GM10248 (cell line): ENCODE measurements around the gene LAMB2.

Experiments
- CTCF ChIA-PET: fragments of 300-600 bp; sonication (Branson Sonifier 250); formaldehyde crosslinking; extraction: SDS; loops from one replicate; lab custom pipeline; 2021; ENCODE audit warnings: antibody characterized with exemption; lab: Yijun Ruan, JAX
- POLR2A ChIA-PET: fragments of 350-650 bp; sonication (Branson Sonifier 250); formaldehyde crosslinking; extraction: SDS; loops from one replicate; lab custom pipeline; 2020; ENCODE audit warnings: antibody characterized with exemption; lab: Yijun Ruan, JAX
- DNase-seq: peaks from one replicate; pipeline ENCODE4 v3.0.0; 2012; ENCODE audit errors: extremely low spot score
- TF ChIP-seq, protein P1 (sequence below): IDR thresholded peaks from 2 replicates; pipeline ENCODE4 v1.5.1; 2012; ENCODE audit warnings: mild to moderate bottlenecking, low read depth; ENCODE audit errors: extremely low read depth, missing control alignments, control extremely low read depth

Gene LAMB2

DNA sequence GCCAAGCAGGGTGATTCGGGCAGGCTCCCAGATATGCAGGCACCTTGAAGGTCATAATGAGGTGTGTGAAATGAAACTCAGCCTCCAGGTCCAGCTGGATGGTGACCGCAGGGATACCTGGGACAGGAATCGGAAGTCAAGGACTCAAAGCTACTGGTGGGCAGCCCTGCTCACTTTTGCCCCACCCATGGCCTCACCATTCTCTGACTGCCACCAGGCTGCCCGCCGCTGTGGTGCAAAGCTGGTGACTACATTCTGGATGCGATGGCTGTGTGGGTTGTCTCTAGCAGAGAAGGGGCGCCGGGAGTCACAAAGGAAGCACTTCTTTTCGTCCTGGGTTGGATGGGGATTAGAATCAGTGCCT lies 795 bp downstream of the LAMB2 start:
- ChIA-PET POLR2A (interaction anchor here (0.5 kb wide), 1 partner anchor 16 kb away, joined by 3 read pairs; no protein-coding TSS in a partner anchor), CTCF (interaction anchor here (2.5 kb wide), 1 partner anchor 39 kb away, joined by 8 read pairs; the partner anchor contains the start of gene KLHDC8B)

DNA sequence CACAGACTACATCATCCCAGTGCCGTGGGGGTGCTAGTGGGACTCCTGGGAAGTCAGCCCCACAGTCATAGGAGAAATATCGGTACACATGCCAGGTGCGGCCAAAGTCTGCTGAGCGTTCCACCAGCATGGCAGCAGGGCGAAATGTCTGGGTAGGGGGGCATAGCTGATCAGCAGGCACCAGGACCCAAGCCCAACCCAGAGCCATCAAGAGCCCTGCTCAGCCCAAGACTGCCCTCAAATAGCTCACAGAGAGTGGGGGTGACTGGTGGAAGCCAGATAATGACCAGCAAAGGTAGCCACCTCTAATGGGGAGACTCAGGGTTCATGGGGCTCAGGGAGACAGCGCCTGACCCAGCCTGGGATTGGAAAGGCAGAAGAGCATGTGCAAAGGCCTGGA lies 1.3 kb downstream of the LAMB2 start:
- DNase-seq, result no peak
- POLR2A ChIA-PET, result interaction anchor here (0.5 kb wide), 1 partner anchor 17 kb away, joined by 3 read pairs; no protein-coding TSS in a partner anchor
- TF ChIP-seq, protein P1, sequence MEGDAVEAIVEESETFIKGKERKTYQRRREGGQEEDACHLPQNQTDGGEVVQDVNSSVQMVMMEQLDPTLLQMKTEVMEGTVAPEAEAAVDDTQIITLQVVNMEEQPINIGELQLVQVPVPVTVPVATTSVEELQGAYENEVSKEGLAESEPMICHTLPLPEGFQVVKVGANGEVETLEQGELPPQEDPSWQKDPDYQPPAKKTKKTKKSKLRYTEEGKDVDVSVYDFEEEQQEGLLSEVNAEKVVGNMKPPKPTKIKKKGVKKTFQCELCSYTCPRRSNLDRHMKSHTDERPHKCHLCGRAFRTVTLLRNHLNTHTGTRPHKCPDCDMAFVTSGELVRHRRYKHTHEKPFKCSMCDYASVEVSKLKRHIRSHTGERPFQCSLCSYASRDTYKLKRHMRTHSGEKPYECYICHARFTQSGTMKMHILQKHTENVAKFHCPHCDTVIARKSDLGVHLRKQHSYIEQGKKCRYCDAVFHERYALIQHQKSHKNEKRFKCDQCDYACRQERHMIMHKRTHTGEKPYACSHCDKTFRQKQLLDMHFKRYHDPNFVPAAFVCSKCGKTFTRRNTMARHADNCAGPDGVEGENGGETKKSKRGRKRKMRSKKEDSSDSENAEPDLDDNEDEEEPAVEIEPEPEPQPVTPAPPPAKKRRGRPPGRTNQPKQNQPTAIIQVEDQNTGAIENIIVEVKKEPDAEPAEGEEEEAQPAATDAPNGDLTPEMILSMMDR, result no peak
- CTCF ChIA-PET, result interaction anchor here (2.5 kb wide), 1 partner anchor 39 kb away, joined by 8 read pairs; the partner anchor contains the start of gene KLHDC8B

More for the DNA sequence above, 795 bp downstream of the LAMB2 start:
- DNase-seq, result no peak
- TF ChIP-seq, protein P1, result no peak

DNA sequence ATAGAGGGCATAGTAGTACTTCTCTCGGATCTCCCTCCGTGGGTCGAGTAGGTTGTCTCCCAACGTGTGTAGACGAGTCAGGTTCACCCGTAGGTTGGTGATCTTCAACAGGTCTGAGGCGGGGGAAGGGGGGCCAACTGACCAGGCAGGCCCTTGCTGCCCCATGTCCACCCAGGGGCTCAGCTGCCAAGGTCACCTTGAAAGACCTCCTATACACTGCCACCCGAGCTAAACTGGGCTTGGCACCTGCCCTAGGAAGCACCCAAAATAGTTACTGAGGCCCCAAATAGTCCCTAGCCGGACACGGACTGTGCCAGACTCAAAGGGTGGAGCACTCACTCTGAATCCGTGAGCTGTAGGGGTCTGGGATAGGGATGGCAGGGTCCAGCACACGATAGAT lies 1.8 kb downstream of the LAMB2 start:
- POLR2A ChIA-PET, result no interaction called here
- DNase-seq, result no peak
- CTCF ChIA-PET, result interaction anchor here (1.8 to 2.5 kb wide), 2 partner anchors 37 to 40 kb away, joined by 4 to 8 read pairs; partner anchors contain the start of genes KLHDC8B and QRICH1
- TF ChIP-seq, protein P1, result no peak

DNA sequence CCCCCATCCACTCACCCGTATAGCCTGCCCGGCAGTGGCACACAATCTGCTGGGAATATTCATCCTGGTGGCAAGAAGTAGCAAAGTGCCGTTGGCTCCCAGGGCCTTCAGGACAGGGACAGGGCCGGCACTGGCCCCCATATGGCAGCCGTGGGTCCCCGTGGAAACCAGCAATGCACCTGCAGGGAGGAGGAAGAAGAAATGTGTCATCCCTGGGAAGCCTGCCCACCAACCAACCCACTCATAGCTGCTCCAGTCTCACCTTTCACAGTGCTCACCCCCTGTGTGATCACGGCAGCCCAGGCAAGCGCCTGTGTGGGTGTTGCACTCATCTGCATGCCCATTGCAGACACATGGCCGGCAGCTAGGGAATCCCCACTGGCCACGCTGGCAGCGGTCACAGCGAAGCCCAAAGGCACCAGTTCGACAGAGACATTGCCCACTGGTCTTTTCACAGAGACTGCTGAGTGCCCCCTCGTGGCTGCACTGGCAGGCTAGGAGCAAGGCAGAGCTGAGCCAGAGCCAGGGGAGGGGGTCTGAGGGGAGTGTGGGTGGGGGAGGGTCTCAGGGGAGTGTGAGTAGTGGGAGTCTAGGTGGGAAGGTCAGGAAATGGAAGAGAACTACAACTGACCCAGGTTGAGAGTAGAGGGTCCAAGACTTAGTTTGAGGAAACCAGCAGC lies 7.7 kb downstream of the LAMB2 start:
- CTCF ChIA-PET, result interaction anchor here (0.8 to 1.8 kb wide), 6 partner anchors 30 to 324 kb away, joined by 3 to 6 read pairs (median 3); partner anchors contain the start of genes CCDC71 and NDUFAF3
- TF ChIP-seq, protein P1, result peak; percentile 52
- POLR2A ChIA-PET, result no interaction called here
- DNase-seq, result no peak

DNA sequence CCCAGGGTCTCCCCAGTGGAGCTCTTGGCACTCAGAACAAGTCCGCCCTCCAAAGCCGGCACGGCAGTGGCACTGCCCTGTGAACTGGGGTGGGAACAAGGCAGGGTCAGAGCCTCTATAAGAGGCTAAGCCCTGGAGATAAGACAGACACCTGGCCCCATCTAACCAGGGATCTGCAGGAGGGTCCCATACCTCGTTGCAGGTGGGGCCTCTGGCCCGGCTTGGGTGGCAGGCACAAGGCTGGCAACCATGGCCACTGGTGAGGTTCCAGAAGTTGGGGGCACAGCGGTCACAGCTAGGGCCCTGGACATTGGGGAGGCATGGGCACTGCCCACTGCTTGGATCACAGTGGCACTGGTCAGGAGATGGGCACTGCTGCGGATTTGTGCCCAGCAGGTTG lies 8.6 kb downstream of the LAMB2 start:
- no peak for DNase-seq
- TF ChIP-seq, protein P1, result no peak
- CTCF ChIA-PET, result interaction anchor here (1.1 to 1.8 kb wide), 2 partner anchors 41 to 138 kb away, joined by 3 to 6 read pairs; partner anchors contain the start of gene CCDC71
- POLR2A ChIA-PET, result interaction anchor here (0.5 kb wide), 2 partner anchors 41 to 267 kb away, joined by 3 to 4 read pairs; no protein-coding TSS in a partner anchor

DNA sequence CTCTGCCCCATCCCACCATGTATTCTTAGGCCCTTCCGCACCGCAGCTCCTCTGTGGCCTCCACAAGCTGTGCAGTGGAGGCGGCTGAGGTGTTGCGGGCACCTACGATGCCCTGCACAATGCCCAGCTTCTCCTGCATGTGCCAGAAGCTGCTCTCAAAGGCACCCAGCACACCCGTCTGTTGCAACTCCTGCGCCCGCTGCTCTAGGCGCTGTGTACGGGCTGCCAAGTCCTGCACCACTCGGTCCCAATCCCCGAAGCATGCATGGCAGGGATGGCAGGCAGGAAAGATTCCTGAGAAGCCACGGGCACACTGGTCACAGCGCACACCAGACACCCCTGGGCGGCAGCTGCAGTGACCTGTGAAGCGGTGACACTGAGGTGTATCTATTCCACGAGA lies 9.2 kb downstream of the LAMB2 start:
- POLR2A ChIA-PET, result no interaction called here
- CTCF ChIA-PET, result no interaction called here
- TF ChIP-seq, protein P1, result no peak
- DNase-seq, result no peak
